ENCODE measurements around the gene CIAO1.
"Not testable (repeated sequence)": the region's sequence is repeated elsewhere in the genome, so short reads cannot be mapped to it uniquely, and the experiment has no call there.

CIAO1 gene

DNA sequence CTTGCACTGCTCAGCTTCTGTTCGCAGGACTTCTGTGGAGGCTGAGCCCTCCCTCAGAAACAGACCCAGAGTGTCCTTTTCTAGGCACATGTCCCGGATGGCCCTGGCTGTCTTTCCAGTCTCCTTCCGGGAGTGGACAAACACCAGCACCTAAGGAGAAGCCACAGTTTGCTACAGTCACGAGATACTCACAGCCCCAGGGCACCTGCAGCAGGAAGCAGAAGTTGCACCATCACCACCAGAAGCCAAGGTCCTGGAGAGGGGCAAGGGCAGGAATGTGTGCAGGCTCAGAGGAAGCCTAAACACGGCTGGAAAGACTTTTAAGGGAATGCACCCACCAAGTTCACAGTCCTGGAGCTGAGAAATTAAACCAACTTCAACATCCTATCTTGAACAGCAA, 25.7 kb downstream of the CIAO1 start:
- DNase-seq, result no peak

DNA sequence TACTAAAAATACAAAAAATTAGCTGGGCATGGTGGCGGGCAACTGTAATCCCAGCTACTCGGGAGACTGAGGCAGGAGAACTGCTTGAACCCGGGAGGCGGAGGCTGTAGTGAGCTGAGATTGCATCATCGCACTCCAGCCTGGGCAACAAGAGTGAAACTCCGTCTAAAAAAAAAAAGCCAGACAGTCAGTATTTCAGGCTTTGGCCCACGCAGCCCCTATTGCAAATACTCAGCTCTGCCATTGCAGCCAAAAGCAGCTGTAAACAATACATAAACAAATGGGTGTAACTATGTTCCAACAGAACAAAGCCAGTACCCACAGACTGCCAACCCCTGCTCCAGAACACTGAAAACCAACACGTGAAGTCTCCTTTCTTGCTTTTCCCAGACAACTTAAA, 28.2 kb downstream of the CIAO1 start:
- DNase-seq, result not testable (repeated sequence)

DNA sequence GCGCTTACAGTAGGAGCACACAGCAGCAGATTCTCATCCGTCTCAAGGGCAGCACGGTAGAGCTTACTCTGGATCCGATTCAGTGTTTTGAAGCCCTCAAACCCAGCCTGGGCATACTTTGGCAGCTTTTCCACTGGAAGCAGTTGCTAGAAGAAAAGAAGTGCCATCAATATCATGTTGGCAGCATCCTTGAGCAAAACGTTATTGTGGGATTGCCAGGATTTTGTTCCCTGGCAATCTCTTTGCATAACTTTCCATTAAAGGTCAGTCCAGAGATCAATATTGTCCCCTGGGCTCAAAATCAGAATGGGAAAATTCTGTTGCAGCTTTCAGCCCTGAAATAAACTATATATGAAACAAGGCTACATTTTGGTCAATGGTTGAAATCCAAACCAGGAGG, 30.9 kb downstream of the CIAO1 start:
- DNase-seq, result no peak

DNA sequence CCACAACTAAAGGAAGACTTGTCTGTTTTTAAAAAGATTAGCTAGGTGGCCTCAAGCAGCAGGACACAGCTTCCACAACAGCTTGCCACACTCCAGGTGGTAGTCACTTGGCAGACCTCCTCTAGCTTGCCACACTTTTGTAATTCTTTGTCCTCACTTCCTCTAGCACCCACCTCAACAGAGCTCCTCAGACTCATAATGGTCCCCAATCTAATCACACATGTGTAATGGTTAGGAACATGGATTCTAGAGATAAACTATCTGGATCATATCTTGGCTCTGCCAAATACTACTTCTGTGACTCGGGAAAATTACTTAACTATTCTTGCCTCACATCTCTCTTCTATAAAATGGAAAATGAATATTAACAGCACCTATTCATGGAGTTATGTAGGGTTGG, 35.8 kb downstream of the CIAO1 start:
- no peak for DNase-seq

DNA sequence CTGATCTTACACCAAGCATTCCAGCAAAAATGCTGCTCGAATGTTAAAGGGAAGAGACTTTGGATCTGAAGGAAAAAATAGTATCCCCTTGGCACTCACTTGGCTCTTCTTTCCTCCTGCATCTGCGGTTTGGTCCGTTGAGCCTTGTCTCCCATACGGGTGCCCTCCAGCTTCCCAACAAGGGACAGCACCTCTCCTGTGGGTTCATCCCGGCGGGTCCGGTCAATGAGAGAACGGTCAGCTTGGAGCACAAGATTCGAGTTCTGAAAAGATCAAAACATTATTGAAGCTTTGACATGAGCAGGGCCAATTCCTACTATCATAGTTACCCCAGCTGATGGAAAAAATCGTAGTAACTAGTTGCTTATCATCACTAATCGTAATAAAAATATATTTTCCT, 38.6 kb downstream of the CIAO1 start:
- no peak for DNase-seq

DNA sequence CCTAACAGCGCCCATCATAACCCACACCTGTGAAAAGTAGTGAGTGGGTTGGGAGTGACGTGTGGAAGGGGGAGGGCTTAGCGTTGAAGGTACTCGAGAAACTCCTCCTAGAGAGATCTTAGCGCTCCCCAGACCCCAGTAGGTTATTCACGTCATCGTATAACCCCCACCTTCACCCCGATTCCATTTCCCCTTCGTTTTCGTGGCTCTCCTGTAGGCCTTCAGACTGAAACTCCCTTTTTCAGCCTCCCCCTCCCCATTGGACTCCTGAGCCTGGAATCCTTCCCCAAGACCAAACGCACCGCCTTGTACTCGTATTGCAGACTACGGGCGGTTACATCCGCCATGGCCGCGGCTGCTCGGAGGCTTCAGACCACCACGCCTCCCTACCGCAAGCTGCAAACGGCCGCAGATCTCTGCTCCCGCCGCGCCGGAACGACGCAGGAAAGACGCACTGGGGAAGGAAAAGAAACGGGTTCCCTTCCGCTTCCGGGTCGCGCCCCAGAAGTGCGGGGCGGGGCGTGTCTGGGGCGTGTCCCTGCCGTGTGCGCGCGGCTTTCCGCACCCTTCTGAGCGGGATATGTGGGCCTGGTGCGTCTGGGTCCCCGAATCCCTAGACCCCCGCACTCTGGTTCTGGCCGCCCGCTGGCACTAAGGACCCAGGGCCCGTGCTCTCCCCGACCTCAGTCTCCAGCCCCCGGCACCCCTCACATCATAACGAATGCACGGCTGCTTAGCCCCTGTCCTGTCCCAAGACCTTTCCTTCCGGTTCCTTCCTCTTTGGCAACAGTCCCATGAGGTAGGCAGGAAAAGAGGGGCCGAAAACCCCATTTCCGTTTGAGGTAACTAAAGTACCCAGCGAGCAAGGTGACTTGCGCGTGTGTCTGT, 39.3 kb downstream of the CIAO1 start, which contains the start of gene SNRNP200:
Gene SNRNP200, minus strand, starts transcription at position 456 of the 888 bp plus-strand sequence. Its CDS starts 109 bp downstream, at position 347.
- peak; percentile 91 for DNase-seq

DNA sequence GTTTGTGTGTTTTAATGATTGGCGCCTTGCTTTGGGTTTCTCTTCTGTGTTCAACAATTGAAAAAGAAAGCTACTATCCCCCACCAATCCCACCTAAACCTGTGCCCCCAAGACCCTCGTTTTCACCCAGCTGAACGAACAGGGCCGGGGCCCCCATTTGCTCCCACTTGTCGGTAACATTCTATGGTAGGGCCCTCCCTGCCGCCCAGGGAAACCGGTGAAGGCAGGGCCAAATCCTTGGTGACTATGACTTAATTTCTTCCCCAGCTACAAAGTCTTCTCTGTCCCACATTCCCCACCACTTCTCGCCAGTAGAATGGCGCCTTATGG, 39.9 kb downstream of the CIAO1 start:
- DNase-seq, result no peak

DNA sequence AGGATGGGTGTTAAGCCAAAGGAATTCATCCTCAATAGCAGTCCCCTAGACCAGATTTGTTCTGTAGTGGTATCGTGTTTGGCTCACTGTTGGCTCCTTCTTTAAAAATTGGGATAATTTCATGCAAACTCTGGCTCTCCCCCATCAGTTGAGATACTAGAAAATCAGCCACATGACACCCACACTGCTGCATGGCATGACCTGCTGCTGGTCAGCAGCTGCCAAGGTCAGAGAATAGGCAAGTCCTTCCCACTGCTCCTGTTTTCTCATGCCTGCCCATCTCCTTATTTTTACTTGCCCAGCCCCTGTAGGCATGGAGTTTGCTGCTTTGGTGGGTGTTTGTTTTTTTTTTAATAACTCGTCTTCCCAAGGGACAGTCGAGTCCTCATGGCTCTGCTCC, 40.3 kb downstream of the CIAO1 start:
- no peak for DNase-seq

DNA sequence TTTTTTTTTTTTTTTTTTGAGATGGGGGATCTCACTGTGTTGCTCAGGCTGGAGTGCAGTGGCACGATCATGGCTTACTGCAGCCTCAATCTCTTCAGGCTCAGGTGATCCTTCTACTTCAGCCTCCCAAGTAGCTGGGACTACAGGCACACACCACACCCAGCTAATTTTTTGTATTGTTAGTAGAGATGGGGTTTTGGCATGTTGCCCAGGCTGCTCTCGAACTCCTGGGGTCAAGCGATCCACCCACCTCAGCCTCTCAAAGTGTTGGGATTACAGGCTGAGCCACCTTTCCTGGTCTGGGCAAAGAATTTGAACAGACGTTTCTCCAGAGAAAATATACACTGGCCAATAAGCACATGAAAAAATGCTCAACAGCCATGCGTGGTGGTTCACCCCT, 42.2 kb downstream of the CIAO1 start:
- no peak for DNase-seq

DNA sequence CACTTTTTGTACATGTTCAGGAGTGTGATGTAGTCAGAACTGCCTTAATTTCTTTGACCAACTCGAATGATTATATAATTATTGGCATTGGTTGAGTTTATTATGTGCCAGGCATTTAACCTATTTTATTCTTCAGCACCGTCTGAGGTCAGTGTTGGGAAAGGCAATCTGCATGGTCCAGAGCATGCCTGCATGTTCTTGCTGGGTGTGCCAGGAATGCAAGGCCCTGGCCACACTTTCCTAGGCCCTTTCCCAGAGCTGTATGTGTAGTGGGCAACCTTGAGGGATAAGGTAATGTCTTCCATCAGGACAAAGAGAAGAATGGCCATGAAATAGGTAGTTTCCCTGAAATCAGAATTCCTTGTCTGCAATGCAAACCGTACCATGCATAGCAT, 49.0 kb downstream of the CIAO1 start:
- no peak for DNase-seq

DNA sequence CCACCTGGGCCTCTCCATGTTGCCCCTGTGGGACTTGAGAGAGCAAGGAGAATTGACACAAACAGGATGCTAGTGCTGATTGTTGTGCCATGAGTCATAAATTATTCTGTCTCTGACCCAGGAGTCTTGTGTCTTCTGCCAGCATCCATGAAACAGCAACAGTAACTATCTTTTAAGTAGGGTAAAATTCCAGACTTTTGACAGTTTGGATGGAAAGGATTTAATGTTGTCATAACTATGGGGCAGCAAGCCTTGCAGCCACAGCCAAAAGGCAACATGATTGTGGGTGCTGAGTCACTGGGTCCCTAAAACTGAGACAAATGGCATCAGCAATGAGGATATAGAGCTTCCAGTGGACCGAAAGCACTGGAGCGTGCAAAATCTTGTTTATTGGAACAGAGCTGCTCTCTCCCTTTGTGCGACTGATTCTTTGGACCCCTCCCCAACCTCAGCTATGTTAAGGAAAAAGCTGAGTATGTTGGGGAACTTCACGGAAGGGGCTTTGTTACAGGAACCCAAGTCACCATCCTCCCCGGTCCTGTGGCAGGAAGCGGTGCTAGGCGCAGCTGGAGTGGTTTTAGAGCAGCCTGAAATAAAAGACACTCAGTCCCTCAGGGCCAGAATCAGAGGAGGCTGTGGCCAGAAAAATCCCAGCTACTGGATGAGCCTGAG, 49.5 kb downstream of the CIAO1 start:
- no peak for DNase-seq

DNA sequence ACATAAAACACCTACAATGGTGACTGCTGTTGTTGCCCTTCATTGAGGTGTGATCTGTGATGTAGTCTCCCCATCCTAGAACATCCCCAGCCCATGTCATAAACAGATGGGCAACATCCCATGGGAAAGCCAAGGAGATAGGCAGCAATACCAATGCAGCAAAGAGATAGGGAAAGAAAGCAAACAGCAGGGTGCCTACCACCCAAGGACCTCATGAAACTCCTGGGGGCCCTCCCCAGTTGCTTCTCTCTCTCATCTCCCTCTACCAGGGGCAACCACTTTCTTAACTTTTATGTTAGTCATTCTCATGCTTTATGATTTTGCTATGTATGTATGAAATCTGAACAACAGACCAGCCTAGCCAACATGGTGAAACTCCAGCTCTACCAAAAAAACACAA, 51.0 kb downstream of the CIAO1 start:
- no peak for DNase-seq

DNA sequence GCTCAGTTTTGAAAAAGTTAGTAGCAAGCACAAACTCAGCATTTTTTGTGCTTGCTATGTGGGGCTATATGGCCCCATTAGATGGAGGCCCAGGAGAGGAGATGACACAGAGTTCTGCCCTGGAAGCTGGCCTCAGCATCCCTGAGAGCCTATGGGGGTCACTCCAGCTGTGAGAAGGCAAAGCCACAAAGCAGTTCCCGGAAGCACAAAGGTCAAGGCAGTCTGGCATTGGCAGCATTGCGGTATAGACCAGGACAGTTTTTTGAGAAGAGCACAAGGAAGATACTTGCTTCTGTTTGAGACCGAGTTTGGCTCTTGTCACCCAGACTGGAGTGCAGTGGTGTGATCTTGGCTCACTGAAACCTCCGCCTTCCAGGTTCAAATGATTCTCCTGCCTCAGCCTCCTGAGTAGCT, 51.6 kb downstream of the CIAO1 start:
- DNase-seq, result no peak

DNA sequence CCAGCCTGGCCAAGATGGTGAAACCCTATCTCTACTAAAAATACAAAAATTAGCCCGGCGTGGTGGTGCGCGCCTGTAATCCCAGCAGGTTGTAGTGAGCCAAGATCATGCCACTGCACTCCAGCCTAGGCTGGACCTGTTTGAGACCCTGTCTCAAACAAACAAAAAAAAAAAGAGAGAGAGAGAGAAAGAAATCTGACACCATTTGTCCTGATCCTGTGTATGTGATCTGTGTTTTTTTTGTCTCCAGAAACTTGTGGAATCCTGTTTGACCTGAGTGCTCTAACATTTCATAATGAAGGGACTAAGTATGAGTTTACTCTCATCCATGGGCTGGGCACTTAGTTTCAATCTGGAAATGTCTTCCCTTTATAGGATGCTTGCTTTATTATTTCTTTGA, 52.7 kb downstream of the CIAO1 start:
- no peak for DNase-seq

DNA sequence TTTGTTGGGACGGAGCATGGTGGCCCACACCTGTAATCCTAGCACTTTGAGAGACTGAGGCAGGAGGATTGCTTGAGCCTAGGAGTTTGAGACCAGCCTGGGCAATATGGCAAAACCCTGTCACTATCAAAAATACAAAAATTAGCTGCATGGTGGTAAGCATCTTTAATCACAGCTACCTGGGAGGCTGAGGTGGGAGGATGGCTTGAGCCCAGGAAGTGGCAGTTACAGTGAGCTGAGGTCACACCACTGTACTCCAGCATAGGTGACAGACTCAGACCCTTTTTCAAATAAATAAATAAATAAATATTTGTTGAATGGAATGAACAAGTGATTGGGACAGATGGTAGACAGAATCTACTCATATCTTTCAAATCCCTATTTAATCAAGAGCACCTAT, 53.4 kb downstream of the CIAO1 start:
- no peak for DNase-seq

DNA sequence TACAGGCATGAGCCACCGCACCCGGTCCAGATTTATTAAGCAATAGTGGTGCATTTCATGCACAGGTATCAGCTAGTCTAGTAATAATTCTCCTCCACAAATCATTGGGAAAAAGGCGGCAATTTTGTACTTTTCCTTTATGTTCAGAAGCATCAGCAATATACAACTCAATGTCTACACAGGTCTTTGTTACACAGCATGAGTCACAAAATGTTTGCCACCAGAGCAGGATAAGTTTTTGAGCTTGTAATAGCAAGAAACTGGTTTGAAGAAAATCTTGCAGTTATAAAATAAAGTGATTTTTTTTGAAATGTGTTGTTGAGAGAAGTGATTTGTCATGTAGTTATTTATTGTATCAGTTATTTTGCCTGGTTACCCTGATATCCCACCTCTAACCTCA, 54.3 kb downstream of the CIAO1 start:
- no peak for DNase-seq

DNA sequence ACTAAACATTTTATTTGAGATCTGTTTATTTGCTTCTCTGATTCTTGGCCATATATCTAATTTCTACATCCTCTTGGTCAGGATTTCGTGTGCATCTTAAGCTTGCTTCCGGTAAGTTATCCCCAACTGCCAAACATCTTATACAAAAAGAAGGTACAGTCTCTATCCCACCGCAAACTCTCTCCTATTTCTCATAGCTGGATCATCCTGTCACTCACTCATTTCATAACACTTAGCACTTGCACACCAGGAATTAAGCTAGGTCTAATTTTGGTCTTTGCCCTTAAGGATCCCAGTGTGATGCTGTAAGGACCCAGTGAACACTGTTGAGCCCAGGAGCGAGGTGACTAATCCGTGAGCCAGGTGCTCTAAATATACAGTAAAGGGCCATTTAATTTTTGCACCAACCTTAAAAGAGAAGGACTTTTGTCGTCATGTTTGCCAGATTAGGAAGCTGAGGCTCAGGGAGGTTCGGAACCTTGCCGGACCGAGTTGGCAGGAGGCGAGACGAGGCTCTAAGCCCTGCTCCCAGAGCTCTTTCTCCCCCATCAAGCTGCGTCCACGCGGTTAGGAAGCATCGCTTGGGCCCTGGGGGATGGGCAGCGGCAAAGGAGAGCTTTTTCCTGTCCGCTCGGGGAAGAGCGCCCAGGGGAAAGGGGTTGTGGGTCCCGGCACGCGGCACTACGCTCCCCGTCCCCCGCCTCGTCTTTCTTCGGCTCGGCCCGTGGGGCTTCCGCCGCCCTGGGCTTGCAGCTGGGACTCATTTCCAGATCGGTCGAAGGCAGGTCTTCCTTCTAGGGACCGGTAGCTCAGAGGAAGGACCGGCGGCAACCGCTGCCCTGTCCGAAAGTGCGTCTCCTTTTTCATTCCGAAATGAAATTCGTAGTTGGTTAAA, 55.0 kb downstream of the CIAO1 start:
- DNase-seq, result no peak
